Neural cell (in vitro differentiated cells): ENCODE results near the gene UNKL. TPM values are rescaled to one million over a fixed set of nuclear protein-coding genes. Genes with fewer than 3 reads are reported as not detected.

Experiments
- H2AFZ ChIP-seq: fragments of 200-600, 300-800 bp; sonication (generic), shearing (Covaris generic); 2 replicates; pipeline ENCODE4 v1.6.0; 2014; ENCODE audit warnings: low read depth, mild to moderate bottlenecking, antibody characterized with exemption, low read length, moderate library complexity
- H3F3A ChIP-seq: fragments of 200-600 bp; shearing (Covaris generic); 2 replicates; pipeline ENCODE4 v1.6.1; 2016; ENCODE audit warnings: mild to moderate bottlenecking, moderate library complexity, mixed read lengths, antibody characterized with exemption, low read length; ENCODE audit not compliant: insufficient read depth, poor library complexity, severe bottlenecking
- H3K27ac ChIP-seq: fragments of 200-600, 300-800 bp; sonication (generic), shearing (Covaris generic); 2 replicates; pipeline ENCODE4 v1.5.1; 2014; ENCODE audit warnings: mild to moderate bottlenecking, low read length, moderate library complexity
- H3K27me3 ChIP-seq: fragments of 300-800, 200-600 bp; sonication (generic), shearing (Covaris generic); 2 replicates; pipeline ENCODE4 v1.6.0; 2014; ENCODE audit warnings: mild to moderate bottlenecking, low read depth, low read length, moderate library complexity; ENCODE audit not compliant: insufficient read depth
- H3K36me3 ChIP-seq: fragments of 300-800, 200-600 bp; sonication (generic), shearing (Covaris generic); 2 replicates; pipeline ENCODE4 v1.5.1; 2014; ENCODE audit warnings: mild to moderate bottlenecking, antibody characterized with exemption, low read length, moderate library complexity; ENCODE audit not compliant: insufficient read depth
- H3K4me2 ChIP-seq: fragments of 300-800, 200-600 bp; sonication (generic), shearing (Covaris generic); 2 replicates; pipeline ENCODE4 v1.6.0; 2014; ENCODE audit warnings: mild to moderate bottlenecking, low read length
- H3K4me3 ChIP-seq: fragments of 300-800, 200-600 bp; sonication (generic), shearing (Covaris generic); 2 replicates; pipeline ENCODE4 v1.5.1; 2014; ENCODE audit warnings: mild to moderate bottlenecking, low read length, moderate library complexity
- H3K79me2 ChIP-seq: fragments of 200-600 bp; shearing (Covaris generic); replicated peaks from 2 replicates; pipeline ENCODE4 v1.6.0; 2014; ENCODE audit warnings: mild to moderate bottlenecking, low read length, moderate library complexity; ENCODE audit not compliant: insufficient read depth
- H3K9ac ChIP-seq: fragments of 300-800, 200-600 bp; sonication (generic), shearing (Covaris generic); 2 replicates; pipeline ENCODE4 v1.6.1; 2016; ENCODE audit warnings: mild to moderate bottlenecking, low read length, mixed read lengths
- H3K9me2 ChIP-seq: fragments of 200-600 bp; shearing (Covaris generic); 2 replicates; pipeline ENCODE4 v1.6.1; 2016; ENCODE audit warnings: mild to moderate bottlenecking, low read length, mixed read lengths; ENCODE audit not compliant: insufficient read depth
- H3K9me3 ChIP-seq: fragments of 200-600, 300-800 bp; sonication (generic), shearing (Covaris generic); 2 replicates; pipeline ENCODE4 v1.6.1; 2016; ENCODE audit warnings: mild to moderate bottlenecking, mixed run types, low read length, moderate library complexity, mixed read lengths
- H4K20me1 ChIP-seq: fragments of 200-600 bp; shearing (Covaris generic); 2 replicates; pipeline ENCODE4 v1.6.1; 2016; ENCODE audit warnings: mild to moderate bottlenecking, mixed run types; ENCODE audit not compliant: insufficient read depth
- EP300 ChIP-seq: fragments of 450-650 bp; conservative IDR thresholded peaks from 2 replicates; pipeline ENCODE4 v1.6.1; 2014; ENCODE audit warnings: antibody characterized with exemption, mild to moderate bottlenecking, moderate library complexity; ENCODE audit not compliant: poor library complexity, severe bottlenecking
- EZH2 ChIP-seq: fragments of 200-600, 300-800 bp; shearing (Covaris generic), sonication (generic); IDR thresholded peaks from 2 replicates; pipeline ENCODE4 v1.6.1; 2014; ENCODE audit warnings: antibody characterized with exemption, low read length, borderline replicate concordance, mild to moderate bottlenecking; ENCODE audit not compliant: insufficient read depth, poor library complexity, severe bottlenecking
- MXI1 ChIP-seq: fragments of 450-650 bp; conservative IDR thresholded peaks from 2 replicates; pipeline ENCODE4 v1.6.1; 2014; ENCODE audit warnings: antibody characterized with exemption, mild to moderate bottlenecking; ENCODE audit not compliant: poor library complexity, severe bottlenecking
- POLR2AphosphoS5 ChIP-seq: IDR thresholded peaks from 2 replicates; pipeline ENCODE4 v1.6.1; 2012
- RAD21 ChIP-seq: fragments of 450-650 bp; conservative IDR thresholded peaks from 2 replicates; pipeline ENCODE4 v1.6.1; 2014; ENCODE audit warnings: antibody characterized with exemption, mild to moderate bottlenecking, moderate library complexity
- REST ChIP-seq: IDR thresholded peaks from 2 replicates; pipeline ENCODE4 v1.6.1; 2012; ENCODE audit warnings: borderline replicate concordance
- SMC3 ChIP-seq: fragments of 450-650 bp; conservative IDR thresholded peaks from 2 replicates; pipeline ENCODE4 v1.6.1; 2014; ENCODE audit warnings: antibody characterized with exemption, mild to moderate bottlenecking, moderate library complexity; ENCODE audit not compliant: poor library complexity
- TAF1 ChIP-seq: IDR thresholded peaks from 2 replicates; pipeline ENCODE4 v1.6.1; 2012; ENCODE audit warnings: low read depth
- polyA plus RNA-seq: library from polyadenylated mRNA; depleted of rRNA; stranded (reverse); fragments of >200 nt; gene quantifications from 2 replicates; pipeline ENCODE4 v1.2.3, GENCODE V29; 2014

Gene UNKL
- polyA plus RNA-seq, 1 donor from 2014 or later = 11.9 TPM

DNA sequence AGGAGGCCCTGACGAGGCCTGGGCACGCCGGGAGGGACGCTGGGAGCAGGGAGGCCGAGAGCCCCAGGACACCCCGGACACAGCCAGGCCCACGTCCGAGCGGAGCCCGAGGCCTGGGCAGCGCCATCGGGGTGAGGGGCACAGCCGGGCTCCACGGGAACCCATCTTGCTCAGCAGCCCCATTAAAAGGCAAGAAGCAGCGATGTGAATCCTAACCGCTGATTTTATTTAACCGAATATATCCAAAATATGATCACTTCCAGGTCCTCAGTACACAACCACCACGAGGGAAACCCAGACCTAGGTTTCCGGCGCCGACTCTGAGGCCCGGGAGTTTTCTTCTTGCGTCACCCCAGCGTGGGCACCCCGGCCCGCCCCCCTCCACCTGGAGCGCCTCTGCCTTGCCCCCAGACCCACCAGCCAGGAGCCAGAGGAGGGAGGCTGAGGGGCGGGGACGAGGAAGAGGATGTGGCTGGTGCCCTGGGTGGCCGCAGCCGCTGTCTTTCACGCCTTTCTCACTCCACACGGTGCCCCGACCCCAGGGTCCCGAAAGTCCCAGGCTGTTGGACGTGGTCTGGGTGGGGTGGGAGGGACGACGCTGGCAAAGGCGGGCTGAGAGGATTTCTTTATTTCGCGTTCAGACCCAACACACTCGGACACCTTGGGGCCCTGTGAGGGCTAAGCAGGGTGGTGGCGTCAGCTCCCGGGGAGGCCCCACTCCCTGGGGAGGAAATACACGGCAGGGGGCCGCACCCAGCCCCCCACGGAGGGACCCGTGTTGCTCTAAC is 30.4 kb upstream of the UNKL start:
- Histone ChIP-seq H3K4me2 (no peak overlapping the region), H3K27me3 (no peaks in the 10 kb centered on the region), H3K27ac (no peak overlapping the region), H3F3A (no peaks in the 10 kb centered on the region), H3K9ac (no peak overlapping the region), H2AFZ (no peak overlapping the region), H4K20me1 (no peaks in the 10 kb centered on the region), H3K79me2 (no peaks in the 10 kb centered on the region), H3K4me3 (no peak overlapping the region), H3K9me3 (no peaks in the 10 kb centered on the region), H3K9me2 (no peaks in the 10 kb centered on the region), H3K36me3 (no peaks in the 10 kb centered on the region)
- no peak for TF ChIP-seq TAF1
- no peak for TF ChIP-seq EP300

DNA sequence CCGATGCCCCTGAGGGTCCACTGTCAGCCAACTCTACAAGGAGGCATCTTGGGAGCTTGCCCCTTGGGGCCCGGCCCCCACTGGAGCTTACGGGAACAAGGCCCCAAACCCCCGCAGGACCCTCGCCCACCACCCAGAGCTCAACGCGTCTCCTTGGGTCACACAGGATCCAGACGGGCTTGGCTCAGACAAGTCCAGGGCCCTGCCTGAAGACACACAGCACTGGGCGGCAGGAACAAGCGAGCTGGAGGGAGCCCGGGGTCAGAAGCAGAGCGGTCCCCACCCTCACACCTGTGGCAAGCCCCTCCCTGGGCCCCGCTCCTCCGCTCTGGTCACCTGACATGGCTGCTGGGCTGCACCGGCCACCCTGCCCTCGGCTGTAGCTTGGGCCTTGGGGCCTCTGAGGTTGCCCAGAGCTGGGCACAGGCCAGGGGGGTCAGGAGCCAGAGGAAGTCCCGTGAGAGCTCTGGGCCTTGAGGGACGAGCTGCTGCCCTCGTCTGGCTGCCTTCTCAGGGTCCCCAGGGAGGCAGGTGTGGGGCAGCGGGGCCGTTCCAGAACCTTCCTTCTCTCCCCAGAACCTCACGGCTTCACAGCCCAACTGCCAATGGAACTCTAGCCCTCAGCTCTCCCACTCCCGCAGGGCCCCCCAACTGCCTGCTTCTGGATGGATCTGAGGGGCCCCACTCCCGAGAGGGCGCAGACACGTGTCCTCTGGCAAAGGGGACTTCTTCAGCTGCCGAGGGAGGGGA is 29.7 kb upstream of the UNKL start, which contains the start of gene CCDC154:
Gene CCDC154, minus strand, starts transcription at position 577 of the 750 bp plus-strand sequence. Its CDS starts 234 bp downstream, at position 343.
- Histone ChIP-seq H2AFZ (no peak within 1 kb of the TSS), H3K4me2 (no peak within 1 kb of the TSS), H3K4me3 (no peak within 1 kb of the TSS), H3K27ac (no peak within 1 kb of the TSS), H3K36me3 (no peaks in the 10 kb centered on the region), H3K9me2 (no peaks in the 10 kb centered on the region), H3F3A (no peaks in the 10 kb centered on the region), H3K9ac (no peak within 1 kb of the TSS), H4K20me1 (no peaks in the 10 kb centered on the region), H3K27me3 (no peaks in the 10 kb centered on the region), H3K79me2 (no peaks in the 10 kb centered on the region), H3K9me3 (no peaks in the 10 kb centered on the region)
- TF ChIP-seq EP300 = no peak
- no peak for TF ChIP-seq POLR2AphosphoS5
- no peak for TF ChIP-seq REST
- TF ChIP-seq RAD21 = no peak
- no peak for TF ChIP-seq MXI1
- no peak for TF ChIP-seq SMC3
- TF ChIP-seq EZH2 = no peak
